IMR-90 (cell line): ENCODE results near the gene OTOL1. TPM values are rescaled to one million over a fixed set of nuclear protein-coding genes. Genes with fewer than 3 reads are reported as not detected.

ENCODE experiments used
- ATAC-seq: fragments of 200-7000 bp; cut with Tn5 transposase; 2 replicates; pipeline ENCODE4 v1.9.1; 2020; ENCODE audit warnings: low read depth, mild to moderate bottlenecking, moderate library complexity
- BruUV-seq: library from RNA; stranded (reverse); fragments of 400-500 nt; replicated peaks from 2 replicates; lab custom pipeline; 2021; lab: Mats Ljungman, UMichigan
- CTCF ChIA-PET: fragments of 300-600 bp; formaldehyde crosslinking; extraction: SDS; loops from one replicate; lab custom pipeline; 2021; ENCODE audit warnings: antibody characterized with exemption; lab: Yijun Ruan, JAX
- POLR2A ChIA-PET: fragments of 300-600 bp; sonication (Branson Sonifier 250); formaldehyde crosslinking; loops from one replicate; lab custom pipeline; 2022; ENCODE audit warnings: antibody characterized with exemption; ENCODE audit not compliant: unreplicated experiment; lab: Charles Lee
- DNase-seq: peaks from one replicate; pipeline ENCODE4 v3.0.0; 2013
- H2AFZ ChIP-seq: replicated peaks from 2 replicates; pipeline ENCODE3; 2013; ENCODE audit warnings: low read length, mild to moderate bottlenecking; ENCODE audit not compliant: poor library complexity
- H2AK5ac ChIP-seq: 2 replicates; pipeline ENCODE4 v1.6.1; 2013; ENCODE audit warnings: low read depth, low read length, inconsistent platforms
- H2AK9ac ChIP-seq: replicated peaks from 2 replicates; pipeline ENCODE3; 2013; ENCODE audit warnings: mild to moderate bottlenecking, low read depth, low read length, moderate library complexity; ENCODE audit not compliant: poor library complexity
- H2BK120ac ChIP-seq: 2 replicates; pipeline ENCODE4 v1.6.1; 2013; ENCODE audit warnings: low read depth, low read length, inconsistent platforms
- H2BK15ac ChIP-seq: 3 replicates; pipeline ENCODE4 v1.6.1; 2013; ENCODE audit warnings: low read depth, low read length, inconsistent platforms
- H2BK20ac ChIP-seq: 2 replicates; pipeline ENCODE4 v1.6.1; 2013; ENCODE audit warnings: low read depth, mild to moderate bottlenecking, inconsistent platforms, low read length, moderate library complexity
- H2BK5ac ChIP-seq: 2 replicates; pipeline ENCODE4 v1.6.1; 2013; ENCODE audit warnings: mild to moderate bottlenecking, low read depth, low read length, inconsistent platforms; ENCODE audit not compliant: poor library complexity, severe bottlenecking
- H3K14ac ChIP-seq: replicated peaks from 2 replicates; pipeline ENCODE4 v1.6.1; 2013; ENCODE audit warnings: low read depth, low read length, inconsistent platforms
- H3K18ac ChIP-seq: 2 replicates; pipeline ENCODE4 v1.6.1; 2013; ENCODE audit warnings: low read depth, low read length, control low read depth
- H3K23ac ChIP-seq: 2 replicates; pipeline ENCODE4 v1.6.1; 2013; ENCODE audit warnings: low read depth, low read length, inconsistent platforms
- H3K27ac ChIP-seq: 2 replicates; pipeline ENCODE4 v1.5.1; 2013; ENCODE audit warnings: mild to moderate bottlenecking, control low read depth, low read length; ENCODE audit not compliant: insufficient read depth
- H3K27me3 ChIP-seq: 2 replicates; pipeline ENCODE4 v1.6.1; 2013; ENCODE audit warnings: low read length; ENCODE audit not compliant: control insufficient read depth, insufficient read depth
- H3K36me3 ChIP-seq: 2 replicates; pipeline ENCODE4 v1.6.1; 2013; ENCODE audit warnings: low read length, mixed read lengths; ENCODE audit not compliant: control insufficient read depth, insufficient read depth
- H3K4ac ChIP-seq: 2 replicates; pipeline ENCODE4 v1.6.1; 2013; ENCODE audit warnings: low read depth, low read length, inconsistent platforms
- H3K4me1 ChIP-seq: 2 replicates; pipeline ENCODE4 v1.6.1; 2013; ENCODE audit warnings: low read length, mixed read lengths; ENCODE audit not compliant: control insufficient read depth, insufficient read depth
- H3K4me2 ChIP-seq: 2 replicates; pipeline ENCODE4 v1.6.1; 2013; ENCODE audit warnings: low read depth, mild to moderate bottlenecking, control low read depth, low read length, moderate library complexity
- H3K4me3 ChIP-seq: 2 replicates; pipeline ENCODE4 v1.5.1; 2013; ENCODE audit warnings: low read depth, mild to moderate bottlenecking, control low read depth, low read length, moderate library complexity; ENCODE audit not compliant: insufficient read depth
- H3K56ac ChIP-seq: 2 replicates; pipeline ENCODE4 v1.6.1; 2013; ENCODE audit warnings: low read length, inconsistent platforms; ENCODE audit not compliant: insufficient read depth; ENCODE audit errors: extremely low read depth
- H3K79me1 ChIP-seq, 2 experiments: 2 replicates each; pipeline ENCODE4 v1.6.1; 2013; ENCODE audit warnings: low read length in 2 of 2, inconsistent platforms in 1 of 2, low read depth in 1 of 2
- H3K9ac ChIP-seq: 2 replicates; pipeline ENCODE4 v1.6.1; 2013; ENCODE audit warnings: low read depth, low read length, control low read depth
- H3K9me1 ChIP-seq: 2 replicates; pipeline ENCODE4 v1.6.1; 2013; ENCODE audit warnings: low read length, inconsistent platforms; ENCODE audit not compliant: insufficient read depth
- H3K9me3 ChIP-seq: 2 replicates; pipeline ENCODE4 v1.6.1; 2013; ENCODE audit warnings: low read length; ENCODE audit not compliant: control insufficient read depth, insufficient read depth
- H4K20me1 ChIP-seq: 2 replicates; pipeline ENCODE4 v1.6.1; 2013; ENCODE audit warnings: low read length, inconsistent platforms; ENCODE audit not compliant: insufficient read depth
- H4K5ac ChIP-seq: 2 replicates; pipeline ENCODE4 v1.6.1; 2013; ENCODE audit warnings: mild to moderate bottlenecking, low read depth, low read length, control low read depth
- H4K8ac ChIP-seq, 2 experiments: 2 replicates each; pipeline ENCODE4 v1.6.1; 2013; ENCODE audit warnings: low read depth in 2 of 2, low read length in 2 of 2, control low read depth in 1 of 2, inconsistent platforms in 1 of 2
- H4K91ac ChIP-seq: 2 replicates; pipeline ENCODE4 v1.6.1; 2013; ENCODE audit warnings: low read depth, low read length, inconsistent platforms; ENCODE audit not compliant: insufficient read depth
- BHLHE40 ChIP-seq: fragments of 150-350 bp; IDR thresholded peaks from 2 replicates; pipeline ENCODE4 v1.6.1; 2016; ENCODE audit warnings: mild to moderate bottlenecking, low read depth, low read length
- CHD1 ChIP-seq: IDR thresholded peaks from 2 replicates; pipeline ENCODE4 v1.6.1; 2012; ENCODE audit warnings: low read depth, low read length, improper control_type of control experiment
- RFX5 ChIP-seq: IDR thresholded peaks from 2 replicates; pipeline ENCODE4 v1.8.0; 2012; ENCODE audit warnings: low read depth, mild to moderate bottlenecking, low read length, moderate library complexity
- WGBS, 2 experiments: methylation state at CpG; one replicate each; pipeline versions ENCODE4 v1.1.5 to v1.1.7; 2013; ENCODE audit warnings: missing lambda C conversion rate in 2 of 2; ENCODE audit not compliant: insufficient read length in 1 of 2; ENCODE audit errors: extremely low coverage in 2 of 2; 5-methylcytosine and 5-hydroxymethylcytosine counted together
- dilution Hi-C: fragments of 300-500 bp; cut with HindIII; formaldehyde crosslinking; loops from one replicate; pipeline ENCODE4 v1.14.3; 2018; ENCODE audit warnings: low sequenced_read_pairs; ENCODE audit not compliant: unreplicated experiment
- in situ Hi-C: fragments of 300-500 bp; cut with MboI; formaldehyde crosslinking; loops from 3 replicates; pipeline ENCODE4 v1.14.3; 2019; ENCODE audit warnings: low sequenced_read_pairs, inconsistent platforms, mixed read lengths
- intact Hi-C: fragments of 100-400 bp; cut with micrococcal nuclease; formaldehyde crosslinking; loops from 2 replicates; pipeline ENCODE4 v1.10.0; 2022
- polyA plus RNA-seq, 3 experiments: library from polyadenylated mRNA; depleted of rRNA; stranded (reverse); fragments of >200 nt; gene quantifications; 2 replicates each; pipeline ENCODE4 v1.2.3, GENCODE V29; 2012; ENCODE audit warnings: low replicate concordance in 1 of 3
- total RNA-seq: library from RNA; depleted of rRNA; stranded (reverse); fragments of >200 nt; gene quantifications from 2 replicates; pipeline ENCODE4 v1.2.3, GENCODE V29; 2012

The OTOL1 gene
- total and polyA plus RNA-seq, 2 of the 4 experiments (the other 2 are of a cell fraction), result not detected

DNA sequence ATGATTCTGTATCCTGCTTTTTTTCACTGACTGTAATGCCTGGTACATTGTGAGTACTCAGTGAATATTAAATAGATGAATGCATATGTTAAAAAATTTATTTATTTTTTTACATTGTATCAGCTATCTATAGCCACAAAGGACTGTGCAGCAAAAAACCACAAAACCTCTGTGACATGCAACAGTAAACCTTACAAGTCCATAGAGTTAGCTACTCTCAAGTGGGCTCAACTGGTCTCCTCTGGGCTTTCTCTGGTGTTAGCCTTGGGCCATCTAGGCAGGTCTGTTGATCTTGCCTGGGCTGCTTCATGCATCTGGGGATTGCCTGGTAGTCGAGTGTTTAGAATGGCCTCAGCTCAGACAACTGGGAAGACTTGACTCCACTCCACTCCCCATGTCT is 35.3 kb downstream of the OTOL1 start:
- Histone ChIP-seq H3K9me3 (peaks cover 5% of the 10 kb centered on the region), H3K27ac (no peak overlapping the region), H3K4me3 (no peak overlapping the region), H3K14ac (no peak overlapping the region), H4K20me1 (no peaks in the 10 kb centered on the region), H4K5ac (no peak overlapping the region), H3K4me2 (no peak overlapping the region), H3K9ac (no peak overlapping the region), H3K4me1 (no peaks in the 10 kb centered on the region), H3K4ac (no peak overlapping the region), H3K56ac (no peak overlapping the region), H2BK20ac (no peak overlapping the region), H3K27me3 (no peaks in the 10 kb centered on the region), H3K18ac (no peak overlapping the region), H2BK15ac (no peak overlapping the region), H4K8ac (no peak overlapping the region), H3K79me1 (no peaks in the 10 kb centered on the region), H2AFZ (no peak overlapping the region), H4K91ac (no peak overlapping the region), H2AK9ac (no peak overlapping the region), H2BK120ac (no peak overlapping the region), H3K9me1 (no peaks in the 10 kb centered on the region), H3K36me3 (no peaks in the 10 kb centered on the region), H3K23ac (no peak overlapping the region), H2BK5ac (no peak overlapping the region), H2AK5ac (no peak overlapping the region)
- DNase-seq (no peak), ATAC-seq (no peak)
- no TSS peak for BruUV-seq
- intact Hi-C loops, result no loop called here
- in situ Hi-C loops, result no loop called here
- ChIA-PET POLR2A (no interaction called here), CTCF (no interaction called here)
- dilution Hi-C loops, result no loop called here
- WGBS, 2 experiments, result no CpG with 5 or more reads among the region's 1 CpG
- TF ChIP-seq RFX5 (no peak), BHLHE40 (no peak), CHD1 (no peak)
